Inflammatory macrophage (primary cell): ENCODE results near the gene SIK2.
"Not testable (repeated sequence)": the region's sequence is repeated elsewhere in the genome, so short reads cannot be mapped to it uniquely, and the experiment has no call there.

Experiments
- DNase-seq, 2 donors: peaks; one replicate each; pipeline ENCODE4 v3.0.0-alpha.2; 2020 to 2022

SIK2 gene

DNA sequence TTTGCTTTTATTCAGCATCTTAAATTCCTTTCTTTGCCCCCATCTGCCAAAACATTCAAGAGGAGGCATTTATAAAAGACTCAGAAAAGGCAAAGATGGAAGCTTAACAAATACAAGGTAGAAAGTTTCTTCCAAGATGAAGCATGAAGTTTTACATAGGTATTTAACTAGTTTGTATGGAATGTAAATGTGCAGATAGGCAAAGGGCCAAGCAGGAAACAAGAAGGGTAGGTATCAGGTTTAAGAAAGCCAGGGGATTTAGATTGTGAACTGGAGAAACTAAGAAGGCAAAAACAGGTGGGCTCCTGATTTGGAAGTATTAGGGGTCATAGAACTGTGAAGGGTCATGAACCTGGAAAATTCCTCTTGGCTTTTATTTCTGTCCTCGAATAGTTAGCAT, 101.3 kb downstream of the SIK2 start:
- DNase-seq = no peak

- no peak for DNase-seq
Observed at GRCh38 chr11:111707039-111707690, 104.9 kb downstream of the SIK2 start.

DNA sequence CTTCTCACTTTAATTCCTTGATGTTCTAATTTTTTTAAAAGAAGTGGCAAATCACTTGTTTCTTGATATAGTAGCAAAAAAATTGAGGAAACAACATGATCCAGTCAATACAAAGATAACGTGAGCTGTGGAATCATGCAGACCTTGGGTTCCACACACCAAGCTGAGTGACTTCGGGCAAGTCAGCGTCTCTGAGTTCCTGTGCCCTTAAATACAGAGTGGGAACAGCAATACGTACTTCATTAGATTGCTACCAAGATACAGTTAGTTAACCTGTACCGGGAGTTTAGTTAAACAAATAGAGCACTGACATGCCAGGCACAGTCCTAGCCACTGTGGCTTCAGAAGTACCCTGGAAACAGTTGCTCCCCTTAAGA, 105.4 kb downstream of the SIK2 start:
- DNase-seq = no peak

GRCh38 chr11:111714522-111714921, 112.3 kb downstream of the SIK2 start:
- no peak for DNase-seq

GRCh38 chr11:111715142-111715816, 113.0 kb downstream of the SIK2 start:
- no peak for DNase-seq

- DNase-seq = not testable (repeated sequence)
Observed at GRCh38 chr11:111717660-111718059, 115.4 kb downstream of the SIK2 start.

GRCh38 chr11:111718436-111718835, 116.2 kb downstream of the SIK2 start:
- no peak for DNase-seq

DNA sequence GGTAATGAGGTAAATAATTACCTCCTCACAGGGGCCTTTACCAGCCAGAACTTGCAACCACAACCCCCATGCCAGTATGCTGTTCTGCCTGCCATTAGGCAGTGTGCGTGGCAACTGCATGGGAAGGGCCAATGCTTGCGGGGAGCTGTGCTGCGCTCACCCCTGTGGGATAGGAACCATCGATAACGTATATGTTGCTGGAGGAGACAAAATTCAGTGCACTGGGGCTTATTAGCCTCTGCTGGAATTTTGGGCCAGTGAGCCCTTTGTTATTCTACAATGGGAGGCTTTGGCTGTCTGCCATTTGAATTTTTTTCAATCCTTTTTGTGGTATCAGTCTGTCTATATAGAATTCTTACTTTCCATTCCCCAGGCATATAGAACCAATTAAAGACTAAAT, 116.6 kb downstream of the SIK2 start:
- DNase-seq = no peak

DNA sequence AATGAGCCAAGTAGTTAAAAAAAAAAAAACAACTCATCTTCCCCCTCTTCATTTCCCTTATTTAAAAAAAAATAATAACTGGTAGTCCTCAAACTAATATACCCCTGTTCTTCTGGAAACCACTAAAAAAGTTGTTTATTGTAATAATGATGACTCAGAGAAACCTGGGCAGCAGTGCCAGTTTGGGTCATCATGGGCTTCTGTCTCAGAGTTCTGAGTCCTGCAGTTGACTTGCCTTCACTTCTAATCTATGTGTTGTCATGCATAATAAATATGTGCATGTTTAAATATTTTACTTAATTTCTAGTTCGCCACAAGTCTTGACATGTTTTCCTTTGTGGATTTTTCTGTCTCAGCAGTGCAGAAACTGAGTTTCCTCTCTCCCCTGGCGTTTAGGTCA, 117.1 kb downstream of the SIK2 start:
- no peak for DNase-seq

GRCh38 chr11:111720801-111721494, 118.7 kb downstream of the SIK2 start:
- DNase-seq = no peak

DNA sequence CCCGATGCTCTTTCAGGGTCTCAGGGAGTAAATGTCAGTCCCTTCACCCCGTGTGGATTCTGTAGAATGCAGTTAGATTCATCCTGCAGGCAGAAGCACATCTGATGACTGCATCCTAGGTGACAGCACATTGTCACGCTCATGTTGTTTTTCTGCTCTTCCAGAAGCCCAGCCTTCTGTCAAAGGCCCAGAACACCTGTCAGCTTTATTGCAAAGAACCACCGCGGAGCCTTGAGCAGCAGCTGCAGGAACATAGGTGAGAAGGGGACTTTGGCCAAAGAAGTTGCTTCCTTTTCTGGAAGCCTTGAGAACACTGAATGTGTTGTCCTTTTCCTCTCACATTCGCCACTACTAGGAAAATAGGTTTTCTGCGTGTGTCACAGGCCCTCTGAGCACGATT, 120.3 kb downstream of the SIK2 start:
- DNase-seq = no peak

GRCh38 chr11:111723595-111723994, 121.3 kb downstream of the SIK2 start:
- DNase-seq = no peak

DNA sequence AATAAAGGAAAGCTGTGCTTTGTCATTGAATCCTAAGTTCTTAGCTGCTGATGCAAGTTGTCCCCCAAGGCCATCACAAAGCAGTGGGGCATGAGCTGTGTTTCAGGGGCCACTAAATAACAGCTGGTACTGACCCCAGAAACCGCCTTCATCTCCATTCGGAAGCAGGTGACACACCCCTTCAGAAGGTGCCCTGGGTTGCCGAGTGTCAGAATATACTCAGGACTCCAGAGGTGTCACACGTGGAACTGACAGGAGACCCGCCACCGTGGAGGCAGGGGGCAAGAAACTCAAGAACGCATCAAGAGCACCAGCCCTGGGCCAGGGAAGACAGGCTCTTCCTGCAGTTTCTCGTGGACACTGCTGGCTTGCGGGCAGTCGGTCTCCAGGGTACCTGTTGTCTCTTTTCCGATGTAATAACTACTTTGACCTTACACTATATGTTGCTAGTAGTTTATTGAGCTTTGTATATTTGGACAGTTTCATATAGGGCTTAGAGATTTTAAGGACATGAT, 122.4 kb downstream of the SIK2 start:
- no peak for DNase-seq

DNA sequence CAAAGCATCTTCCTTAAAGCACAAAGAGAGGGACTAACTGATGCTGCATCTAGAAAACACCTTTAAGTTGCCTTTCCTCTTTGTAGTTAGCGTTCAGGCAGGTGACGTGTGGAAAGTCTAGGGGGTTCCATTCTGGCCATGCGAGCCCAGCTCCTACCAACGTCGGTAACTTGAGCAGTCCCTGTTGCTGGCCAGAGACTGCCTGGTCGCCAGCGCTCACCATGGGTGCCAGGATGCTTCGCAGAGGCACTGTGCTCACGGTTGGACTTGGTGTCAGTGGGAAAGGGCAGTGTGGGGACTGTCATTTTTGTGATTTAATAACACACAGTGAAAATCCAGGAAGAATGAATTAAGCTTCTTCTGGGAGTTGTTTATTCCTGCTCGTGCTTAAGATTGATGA, 123.4 kb downstream of the SIK2 start:
- DNase-seq = no peak

- no peak for DNase-seq
Observed at GRCh38 chr11:111726301-111726713, 124.1 kb downstream of the SIK2 start.

DNA sequence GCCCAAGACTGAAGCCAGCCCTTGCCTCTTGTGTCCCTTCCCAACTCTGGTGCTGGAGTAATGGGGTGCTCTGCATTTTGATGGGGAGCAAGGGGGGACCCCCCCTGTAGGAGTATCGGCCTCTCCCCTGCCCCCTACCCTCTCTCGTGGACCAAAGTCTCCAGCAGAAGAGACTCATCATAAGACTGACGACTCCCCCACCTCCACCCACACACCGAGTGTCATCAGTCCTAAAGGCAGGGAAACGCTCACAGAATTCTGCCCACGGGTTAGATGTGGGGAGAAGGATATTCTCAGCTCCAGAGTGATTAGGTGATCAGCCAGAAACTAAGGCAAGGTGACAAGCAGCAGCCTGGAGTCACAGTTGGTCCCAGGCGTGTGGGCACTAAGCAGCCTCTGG, 125.2 kb downstream of the SIK2 start:
- no peak for DNase-seq

- DNase-seq = no peak
Observed at GRCh38 chr11:111729071-111729830, 127.0 kb downstream of the SIK2 start.

- no peak for DNase-seq
Observed at GRCh38 chr11:111729831-111730311, 127.6 kb downstream of the SIK2 start.

- DNase-seq = no peak
Observed at GRCh38 chr11:111730871-111731591, 128.8 kb downstream of the SIK2 start.

DNA sequence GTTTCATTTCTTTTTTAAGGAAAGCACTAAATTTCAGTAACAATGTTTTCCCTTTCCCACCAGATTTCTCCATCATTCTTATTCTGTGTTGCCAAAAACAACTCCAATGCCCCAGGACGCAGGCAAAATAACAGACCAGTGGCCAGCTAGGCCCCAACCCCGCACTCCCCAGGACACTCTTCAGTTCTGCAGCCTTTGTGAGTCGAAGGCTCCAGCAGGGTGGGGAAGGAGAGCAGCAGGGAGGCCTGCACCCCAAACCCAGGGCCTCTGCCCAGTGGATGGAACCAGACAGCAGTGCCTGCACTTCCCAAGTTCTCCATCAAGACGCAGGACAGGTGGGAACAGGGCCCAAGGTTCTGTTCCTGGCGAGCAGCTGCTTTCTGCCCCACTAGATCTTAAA, 129.6 kb downstream of the SIK2 start:
- no peak for DNase-seq

DNA sequence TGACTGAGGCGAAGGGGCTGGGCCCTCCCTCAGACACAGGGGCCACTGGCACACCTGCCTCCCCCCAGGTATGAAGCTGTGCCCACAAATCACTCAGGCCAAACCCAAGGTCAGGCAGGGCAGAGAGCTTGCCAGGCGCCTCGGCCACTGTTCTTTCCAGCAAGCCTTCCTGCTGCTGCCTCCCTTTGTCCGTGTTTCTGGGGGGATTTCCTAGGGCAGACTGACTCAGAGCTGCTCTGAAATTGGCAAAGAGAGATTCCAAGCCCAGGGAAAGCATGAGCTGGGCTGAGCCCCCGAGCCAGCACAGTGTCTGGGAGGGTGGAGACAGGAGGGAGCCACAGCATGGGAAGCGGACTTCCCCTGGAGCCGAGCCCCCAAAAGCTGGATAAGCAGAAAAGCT, 130.8 kb downstream of the SIK2 start:
- no peak for DNase-seq

GRCh38 chr11:111733611-111734088, 131.4 kb downstream of the SIK2 start:
- DNase-seq = no peak
